Activated CD4-positive, alpha-beta T cell treated with anti-CD3 and anti-CD28 coated beads for 4 hours (primary cell): Measurements from ENCODE around the gene CARMIL3.
A peak's percentile ranks its signal among the peaks of the same experiment; 100 is the strongest.
"Not testable (repeated sequence)": the region's sequence is repeated elsewhere in the genome, so short reads cannot be mapped to it uniquely, and the experiment has no call there.

Experiments
- DNase-seq, 2 donors: peaks; one replicate each; pipeline ENCODE4 v3.0.0-alpha.2; 2020

Gene CARMIL3

DNA sequence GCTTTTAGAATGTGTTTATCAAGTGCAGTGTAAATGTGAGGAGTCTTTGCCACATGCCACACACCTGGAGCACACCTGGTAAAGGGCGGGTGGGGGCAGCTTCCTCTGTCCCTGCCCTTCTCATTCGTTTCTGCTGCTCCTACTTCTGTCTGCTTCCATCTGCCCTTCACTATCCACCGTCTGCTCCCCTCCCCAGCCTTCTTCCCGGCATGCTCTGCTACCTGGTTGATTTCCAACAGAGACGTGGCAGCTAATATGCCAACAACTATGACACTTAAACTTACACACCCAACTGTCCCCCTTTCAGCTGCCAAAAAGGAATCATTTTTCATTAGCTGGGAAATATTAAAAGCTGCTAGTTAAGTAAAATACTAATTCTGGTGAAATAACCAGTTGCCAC is 9.1 kb upstream of the CARMIL3 start:
- no peak for DNase-seq

DNA sequence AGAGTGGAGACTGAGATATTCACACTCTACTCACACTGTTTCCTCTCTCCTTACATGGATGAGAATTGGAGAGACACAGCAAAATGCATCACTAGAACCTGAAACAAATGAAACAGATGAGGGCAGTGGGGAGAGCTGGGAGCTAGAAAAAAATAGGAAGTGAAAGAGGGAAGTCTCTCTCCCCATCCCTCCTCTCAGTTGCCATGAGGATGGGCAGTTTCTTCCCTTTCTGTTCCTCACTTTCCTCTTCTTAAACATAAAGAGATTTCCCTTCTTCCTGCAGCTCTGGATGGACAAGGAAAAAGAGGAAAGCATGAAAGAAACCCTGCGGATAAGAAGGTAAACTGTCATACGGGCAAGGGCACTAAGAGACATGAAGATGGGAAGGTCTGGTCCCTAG is 2.8 kb upstream of the CARMIL3 start:
- DNase-seq: not testable (repeated sequence)

DNA sequence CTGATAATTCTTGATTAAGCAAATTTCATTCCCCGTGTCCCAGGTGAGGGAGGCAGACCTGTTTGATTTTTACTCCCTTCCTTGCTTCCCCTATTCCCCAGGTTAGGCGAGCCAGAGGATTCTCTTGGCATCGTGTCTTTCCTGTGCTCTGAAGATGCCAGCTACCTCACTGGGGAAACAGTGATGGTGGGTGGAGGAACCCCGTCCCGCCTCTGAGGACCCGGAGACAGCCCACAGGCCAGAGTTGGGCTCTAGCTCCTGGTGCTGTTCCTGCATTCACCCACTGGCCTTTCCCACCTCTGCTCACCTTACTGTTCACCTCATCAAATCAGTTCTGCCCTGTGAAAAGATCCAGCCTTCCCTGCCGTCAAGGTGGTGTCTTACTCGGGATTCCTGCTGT is 1.1 kb upstream of the CARMIL3 start:
- not testable (repeated sequence) for DNase-seq

DNA sequence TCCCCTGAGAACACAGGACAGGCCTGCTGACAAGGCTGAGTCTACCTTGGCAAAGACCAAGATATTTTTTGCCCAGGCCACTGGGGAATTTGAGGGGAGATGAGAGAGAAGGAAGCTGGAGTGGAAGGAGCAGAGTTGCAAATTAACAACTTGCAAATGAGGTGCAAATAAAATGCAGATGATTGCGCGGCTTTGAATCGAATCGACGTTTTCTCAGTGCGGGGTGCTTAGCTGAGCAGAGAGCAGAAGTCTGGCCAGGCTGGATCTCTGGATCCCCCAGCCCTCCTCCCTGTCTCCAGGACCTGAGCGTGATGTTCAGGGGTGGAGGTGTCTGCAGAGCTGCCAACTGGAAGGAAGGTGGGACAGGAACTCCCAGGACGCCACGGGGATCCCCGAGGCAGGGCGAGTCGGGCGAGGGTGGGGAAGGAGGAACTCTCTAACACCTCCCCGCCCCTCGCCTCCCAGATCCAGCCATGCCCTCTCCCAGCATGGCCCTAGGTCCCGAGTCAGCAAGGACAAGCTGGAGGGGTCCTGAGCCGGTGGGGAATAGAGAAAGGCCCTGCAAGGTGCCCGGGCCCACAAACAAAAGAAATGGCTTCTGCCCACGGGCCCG is 527 bp upstream of the CARMIL3 start:
- DNase-seq: peak in 1 of 2 donors; percentile 11

DNA sequence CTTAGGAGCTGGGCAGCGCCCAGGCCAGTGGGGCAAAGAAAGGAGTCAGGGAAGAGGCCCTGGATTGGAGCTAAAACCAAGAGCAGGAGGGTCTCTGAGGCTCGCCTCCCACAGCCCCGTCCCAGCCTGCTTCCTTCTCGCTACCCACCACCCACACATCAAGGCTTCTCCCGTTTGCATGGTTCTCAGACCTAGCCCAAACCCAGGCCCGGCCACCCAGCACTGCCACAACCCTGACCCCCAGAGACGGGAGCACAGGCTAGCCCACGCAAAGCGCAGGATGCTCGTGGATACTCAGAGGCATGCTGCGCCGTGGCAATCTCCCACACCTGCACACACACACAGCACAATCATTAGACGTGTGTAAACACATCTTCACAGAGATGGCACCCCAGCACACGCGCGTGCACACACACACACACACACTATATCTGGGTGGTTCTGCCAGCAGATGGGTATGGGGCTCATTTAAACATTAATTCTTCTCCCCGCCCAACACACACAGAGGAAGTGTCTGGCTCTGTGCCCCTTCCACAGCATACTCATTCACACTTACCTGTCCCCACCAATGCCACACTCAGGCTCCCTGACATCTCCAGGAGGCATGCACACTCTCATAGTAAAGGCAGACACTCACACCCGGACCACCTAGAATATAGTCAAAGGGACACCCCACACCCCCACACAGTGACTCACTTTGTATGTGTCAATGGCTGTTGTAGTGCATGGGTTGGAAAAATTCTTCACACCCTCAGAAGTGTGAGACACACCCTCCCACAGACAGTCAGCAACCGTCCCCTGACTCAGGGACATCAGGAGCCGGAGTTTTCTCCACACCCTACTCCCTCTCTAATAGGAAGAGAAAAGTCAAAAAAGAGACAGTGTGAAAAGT is 1.1 kb downstream of the CARMIL3 start:
- peak; percentile 66 to 70 for DNase-seq

DNA sequence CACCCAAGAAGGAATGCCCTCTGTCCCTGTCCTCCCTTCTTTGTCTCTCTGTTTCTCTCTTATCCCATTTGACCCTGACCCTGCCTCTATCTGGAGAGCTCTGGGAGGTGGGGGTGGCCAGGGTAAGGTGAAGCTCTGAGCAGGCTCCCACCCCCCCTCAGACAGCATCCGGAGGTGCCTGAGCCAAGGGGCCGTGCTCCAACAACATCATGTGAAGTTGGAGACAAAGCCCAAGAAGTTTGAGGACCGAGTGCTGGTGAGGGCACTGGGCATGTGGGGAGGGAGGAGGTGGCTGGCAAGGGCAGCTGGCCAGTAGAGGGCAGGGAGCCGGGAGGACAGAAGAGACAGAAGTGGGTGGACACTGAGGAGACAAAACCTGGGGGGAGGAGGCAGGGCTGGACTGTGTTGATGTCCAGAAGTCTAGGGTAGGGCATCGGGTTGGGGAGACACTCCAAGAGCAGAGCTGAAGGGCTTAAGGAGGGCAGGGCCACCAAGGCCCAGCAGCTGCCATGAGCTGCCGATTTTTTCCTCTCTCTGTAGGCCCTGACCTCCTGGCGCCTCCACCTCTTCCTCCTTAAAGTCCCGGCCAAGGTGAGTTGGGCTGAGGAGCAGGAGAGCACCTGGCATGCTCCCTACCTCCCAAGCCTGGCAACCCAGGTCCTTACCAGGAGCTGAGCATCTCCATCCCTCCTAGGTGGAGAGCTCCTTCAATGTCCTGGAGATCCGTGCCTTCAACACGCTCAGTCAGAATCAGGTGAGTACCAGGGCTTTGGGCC is 1.9 kb downstream of the CARMIL3 start:
- DNase-seq: no peak

DNA sequence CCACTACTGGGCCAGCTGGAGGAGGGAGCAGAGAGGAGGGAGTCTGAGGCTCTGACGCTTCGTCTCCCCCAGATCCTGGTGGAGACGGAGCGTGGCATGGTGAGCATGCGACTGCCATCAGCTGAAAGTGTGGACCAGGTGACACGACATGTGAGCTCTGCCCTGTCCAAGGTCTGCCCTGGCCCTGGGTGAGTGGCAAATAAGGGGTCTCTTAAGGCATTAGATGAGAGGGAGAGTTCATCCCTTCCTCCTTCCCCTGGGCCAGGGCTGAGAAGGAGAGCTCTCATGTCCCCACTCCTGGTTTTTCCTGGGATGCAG is 2.5 kb downstream of the CARMIL3 start:
- DNase-seq: no peak

DNA sequence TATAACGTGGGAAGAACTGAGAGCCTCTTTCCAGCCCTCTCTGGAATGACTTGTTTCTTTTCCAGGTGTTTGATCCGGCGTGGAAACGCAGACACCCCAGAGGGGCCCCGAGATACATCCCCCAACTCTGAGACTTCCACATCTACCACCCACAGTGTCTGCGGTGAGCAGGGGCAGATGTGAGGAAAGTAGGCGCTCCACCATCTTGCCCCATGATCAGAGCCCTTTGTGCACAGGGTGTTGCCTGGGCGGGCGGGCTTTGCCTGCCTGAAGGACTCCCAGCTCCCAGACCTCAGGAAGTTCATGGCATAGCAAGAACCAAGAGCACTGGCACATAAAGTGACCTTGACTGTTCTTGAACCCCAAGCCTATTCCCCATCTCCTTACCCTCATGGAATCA is 2.8 kb downstream of the CARMIL3 start:
- DNase-seq: no peak

DNA sequence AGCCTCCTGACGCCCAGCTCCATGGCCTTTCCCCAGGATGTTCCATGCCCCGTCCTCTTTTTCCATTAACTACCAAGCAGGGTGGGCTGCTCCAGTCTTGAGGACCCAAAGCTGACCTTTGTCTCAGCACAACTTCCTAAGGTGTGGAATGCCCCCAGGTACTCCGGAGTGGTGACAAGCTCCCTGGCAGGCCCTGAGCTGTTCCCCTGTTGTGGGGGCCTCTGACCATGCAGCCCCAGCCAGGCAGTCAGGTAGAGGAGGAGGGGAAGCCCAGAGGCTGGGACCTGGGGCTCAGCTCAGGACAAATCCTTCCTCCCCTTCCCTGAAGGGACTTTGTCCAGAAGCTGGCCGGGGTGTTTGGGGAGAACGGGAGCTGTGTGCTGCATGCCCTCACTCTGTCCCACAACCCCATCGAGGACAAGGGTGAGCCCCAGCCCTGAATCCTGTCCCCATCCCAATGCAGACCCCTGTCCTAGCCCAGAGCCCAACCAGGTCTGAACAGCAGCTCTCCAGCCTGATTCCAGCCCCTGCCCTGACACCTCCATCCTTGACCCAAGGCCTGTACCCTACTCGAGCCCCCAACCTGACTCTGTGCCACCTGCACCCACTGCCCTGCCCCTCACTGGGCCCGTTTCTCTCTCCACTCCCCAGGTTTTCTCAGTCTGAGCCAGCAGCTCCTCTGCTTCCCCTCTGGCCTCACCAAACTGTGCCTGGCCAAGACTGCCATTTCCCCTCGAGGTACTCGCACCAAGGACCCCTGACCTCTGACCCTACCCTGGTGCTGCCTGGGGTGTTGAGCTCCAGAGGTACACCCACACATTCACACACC is 4.4 kb downstream of the CARMIL3 start:
- no peak for DNase-seq

DNA sequence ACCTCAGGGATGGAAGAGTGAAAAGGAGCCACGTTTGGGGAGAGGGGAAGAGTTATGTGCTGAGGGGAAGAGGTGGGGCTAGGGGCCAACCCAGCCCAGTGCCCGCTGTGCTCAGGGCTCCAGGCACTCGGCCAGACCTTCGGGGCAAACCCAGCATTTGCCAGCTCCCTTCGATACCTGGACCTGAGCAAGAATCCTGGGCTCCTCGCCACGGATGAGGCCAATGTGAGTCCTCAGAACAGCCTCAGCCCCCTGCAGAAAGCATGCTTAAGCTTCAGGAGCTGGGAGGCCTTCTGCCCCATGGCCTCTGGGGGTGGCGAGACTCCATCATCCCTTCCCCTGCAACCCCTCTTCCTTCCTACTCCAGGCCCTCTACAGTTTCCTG is 5.0 kb downstream of the CARMIL3 start:
- no peak for DNase-seq

DNA sequence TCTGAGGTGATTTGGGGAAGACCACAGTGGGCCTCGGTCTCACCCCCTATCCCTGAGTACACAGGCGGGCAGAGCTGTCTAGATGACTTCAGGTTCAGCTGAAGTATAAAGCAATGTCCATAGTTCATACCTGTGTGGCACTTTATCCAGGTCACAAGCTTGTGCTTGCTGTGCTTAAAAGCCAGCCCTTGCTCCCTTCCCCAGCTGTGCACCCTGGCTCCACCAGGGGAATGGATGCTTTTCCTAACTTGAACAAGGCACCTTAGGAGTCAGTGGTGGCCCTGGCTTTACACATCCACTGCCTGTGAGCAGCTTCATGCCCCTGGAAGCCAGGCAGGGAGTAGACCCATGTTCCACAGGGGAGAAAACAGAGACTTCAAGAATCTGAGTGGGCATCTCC is 5.5 kb downstream of the CARMIL3 start:
- DNase-seq: no peak

DNA sequence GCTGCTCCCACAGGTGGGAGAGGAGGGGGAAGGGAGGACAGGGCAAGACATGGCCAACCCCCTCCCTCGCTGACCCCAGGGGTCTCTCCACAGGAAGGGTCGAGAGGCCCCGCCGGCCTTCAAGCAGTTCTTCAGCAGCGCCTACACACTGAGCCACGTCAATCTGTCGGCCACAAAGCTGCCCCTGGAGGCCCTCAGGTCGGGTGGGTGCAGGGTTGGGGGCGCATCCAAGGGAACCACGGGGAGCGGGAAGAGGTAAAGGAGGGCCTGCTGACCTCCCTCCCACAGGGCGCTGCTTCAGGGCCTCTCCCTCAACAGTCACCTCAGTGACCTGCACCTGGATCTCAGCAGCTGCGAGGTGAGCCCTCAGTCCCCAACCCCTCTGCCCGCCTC is 6.1 kb downstream of the CARMIL3 start:
- no peak for DNase-seq

DNA sequence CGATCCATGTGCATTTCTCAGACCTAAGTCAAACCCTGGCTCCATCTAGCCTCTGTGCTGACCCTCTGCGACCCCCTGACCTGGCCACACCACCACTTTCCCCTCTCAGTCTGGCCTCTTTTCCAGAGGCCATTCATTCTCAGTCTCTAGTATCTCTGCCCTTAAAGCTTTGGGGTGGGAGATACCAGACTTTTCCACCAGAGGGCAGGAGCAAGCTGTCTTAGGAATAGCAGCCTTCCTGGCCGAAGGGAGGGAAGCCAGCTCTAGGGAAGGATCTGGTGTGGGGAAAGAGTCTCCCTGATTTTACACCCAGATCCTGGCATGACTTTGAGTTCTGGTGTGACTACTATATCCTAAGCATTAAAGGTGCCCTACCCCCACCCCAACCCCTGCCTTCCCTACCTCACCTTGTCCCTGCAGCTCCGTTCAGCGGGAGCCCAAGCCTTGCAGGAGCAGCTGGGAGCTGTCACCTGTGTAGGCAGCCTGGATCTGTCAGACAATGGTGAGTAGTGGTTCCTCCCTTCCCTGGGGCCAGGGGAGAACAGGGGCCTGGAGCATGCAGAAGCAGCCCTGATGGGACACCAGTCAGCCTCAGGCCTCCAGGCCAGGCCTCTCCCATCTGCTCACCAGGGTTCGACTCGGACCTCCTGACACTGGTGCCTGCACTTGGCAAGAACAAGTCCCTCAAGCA is 6.6 kb downstream of the CARMIL3 start:
- peak in 1 of 2 donors; percentile 66 for DNase-seq

DNA sequence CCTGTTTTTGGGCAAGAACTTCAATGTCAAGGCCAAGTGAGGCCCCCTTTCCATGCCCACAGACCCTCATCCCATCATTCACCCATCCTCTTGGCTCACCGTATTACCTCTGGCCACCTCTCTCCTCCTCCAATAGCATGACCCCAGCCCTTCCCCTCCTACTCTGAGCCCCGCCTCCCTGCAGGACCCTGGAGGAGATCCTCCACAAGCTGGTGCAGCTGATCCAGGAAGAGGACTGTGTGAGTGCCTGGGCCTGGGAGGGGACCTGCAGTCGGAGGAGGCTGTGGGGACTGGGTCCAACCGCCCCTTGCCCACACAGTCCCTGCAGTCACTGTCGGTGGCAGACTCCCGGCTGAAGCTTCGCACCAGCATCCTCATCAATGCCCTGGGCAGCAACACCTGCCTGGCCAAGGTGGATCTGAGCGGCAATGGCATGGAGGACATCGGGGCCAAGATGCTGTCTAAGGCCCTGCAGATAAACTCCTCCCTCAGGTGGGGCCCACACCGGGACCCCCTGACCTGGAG is 7.2 kb downstream of the CARMIL3 start:
- DNase-seq: no peak

DNA sequence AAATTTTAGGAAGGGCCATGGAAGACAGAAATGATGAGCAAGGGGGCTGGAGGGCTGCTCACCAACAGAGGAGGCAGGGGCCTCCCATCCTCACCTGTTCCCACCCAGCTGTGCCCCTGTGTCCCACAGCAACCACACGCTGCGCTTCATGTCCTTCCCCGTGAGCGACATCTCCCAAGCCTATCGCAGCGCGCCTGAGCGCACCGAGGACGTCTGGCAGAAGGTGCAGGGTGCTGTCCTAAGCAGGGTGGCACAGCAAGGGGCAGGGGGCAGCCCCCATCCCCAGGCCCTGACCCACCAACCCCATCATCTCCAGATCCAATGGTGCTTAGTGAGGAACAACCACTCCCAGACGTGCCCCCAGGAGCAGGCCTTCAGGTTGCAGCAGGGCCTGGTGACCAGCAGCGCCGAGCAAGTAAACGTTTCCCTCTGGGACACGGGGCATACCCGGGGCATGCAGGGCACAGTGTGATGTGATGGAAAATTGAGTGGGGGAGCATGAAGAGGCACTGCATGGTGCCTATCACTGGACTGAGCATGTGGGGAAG is 8.1 kb downstream of the CARMIL3 start:
- DNase-seq: no peak

DNA sequence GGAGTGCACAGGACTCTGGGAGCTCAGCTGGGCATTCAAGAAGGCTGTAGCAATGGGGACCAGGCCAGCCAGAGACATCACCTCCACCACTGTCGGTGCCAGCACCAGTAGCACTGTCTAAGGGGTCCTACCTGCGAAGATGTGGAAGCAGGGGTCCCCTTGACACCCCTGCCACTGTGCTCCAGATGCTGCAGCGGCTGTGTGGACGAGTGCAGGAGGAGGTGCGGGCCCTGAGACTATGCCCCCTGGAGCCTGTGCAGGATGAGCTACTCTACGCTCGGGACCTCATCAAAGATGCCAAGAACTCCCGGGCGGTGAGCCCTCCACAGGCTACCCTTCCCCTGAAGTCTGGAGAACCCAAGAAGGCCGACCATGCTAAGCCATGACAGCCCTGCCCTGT is 8.6 kb downstream of the CARMIL3 start:
- DNase-seq: no peak

DNA sequence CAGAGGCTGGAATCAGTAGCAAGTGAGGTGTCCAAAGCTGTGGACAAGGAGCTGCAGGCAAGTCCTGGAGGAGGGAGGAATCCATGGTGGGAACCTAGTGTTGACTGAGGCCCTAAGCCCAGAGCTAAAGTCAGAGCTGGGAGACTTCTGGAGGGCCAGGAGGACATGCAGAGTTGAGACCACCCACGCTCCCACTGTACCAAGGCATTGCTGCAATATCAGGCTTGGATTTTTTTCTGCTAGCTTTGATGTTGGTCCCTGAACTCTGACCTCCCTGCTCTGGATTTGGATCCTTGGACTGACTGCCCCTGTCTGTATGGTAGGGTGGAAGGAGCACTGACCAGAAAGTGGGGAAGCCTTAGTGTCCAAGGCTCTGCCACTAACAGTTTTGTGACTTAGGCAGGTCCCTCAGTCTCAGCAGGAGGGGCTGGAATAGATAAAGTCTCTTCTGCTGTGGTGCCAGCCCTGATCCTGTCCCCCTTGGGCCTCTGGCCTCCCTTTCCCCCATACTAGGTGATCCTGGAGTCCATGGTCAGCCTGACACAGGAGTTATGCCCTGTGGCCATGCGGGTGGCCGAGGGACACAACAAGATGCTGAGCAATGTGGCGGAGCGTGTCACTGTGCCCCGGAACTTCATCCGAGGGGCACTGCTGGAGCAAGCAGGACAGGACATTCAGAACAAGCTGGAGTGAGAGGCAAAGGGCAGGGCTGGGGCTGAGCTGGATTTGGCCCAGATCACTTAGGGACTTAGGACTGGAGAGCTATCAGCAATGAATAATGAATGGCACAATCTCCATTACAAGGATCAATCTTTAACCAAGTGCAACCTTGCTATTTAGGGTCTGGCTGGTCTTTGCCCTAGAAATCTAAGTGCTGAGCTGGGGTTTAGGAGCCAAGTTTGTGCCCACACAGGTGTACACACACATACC is 9.4 kb downstream of the CARMIL3 start:
- no peak for DNase-seq

DNA sequence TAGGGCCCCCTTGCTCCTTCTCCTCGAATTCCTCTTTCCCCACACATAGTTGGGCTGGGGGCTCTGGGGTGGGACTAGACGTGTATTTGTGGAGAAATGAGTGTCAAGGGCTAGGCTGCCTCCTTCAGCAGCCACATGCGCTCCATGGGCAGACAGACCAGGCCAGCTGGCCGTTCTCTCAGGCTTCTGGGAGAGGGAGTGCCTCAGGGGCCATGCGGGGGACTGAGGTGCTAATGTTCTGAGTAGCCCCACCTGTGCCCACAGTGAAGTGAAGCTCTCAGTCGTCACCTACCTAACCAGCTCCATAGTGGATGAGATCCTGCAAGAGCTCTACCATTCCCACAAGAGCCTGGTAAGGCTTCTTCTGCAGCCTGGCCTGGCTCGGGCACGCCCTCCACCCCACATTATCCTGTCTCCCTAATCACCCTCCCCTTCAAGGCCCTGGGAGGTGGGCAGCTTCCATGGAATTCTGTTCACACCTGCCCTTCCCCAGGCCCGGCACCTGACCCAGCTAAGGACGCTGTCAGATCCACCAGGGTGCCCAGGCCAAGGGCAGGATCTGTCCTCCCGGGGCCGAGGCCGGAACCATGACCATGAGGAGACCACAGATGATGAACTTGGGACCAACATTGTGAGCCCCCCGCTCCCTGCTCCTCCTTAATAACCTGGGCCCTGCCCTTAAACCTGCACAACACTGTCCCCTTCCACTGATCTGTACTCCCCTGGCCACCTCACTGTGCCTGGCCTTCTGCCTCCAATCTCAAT is 10.6 kb downstream of the CARMIL3 start:
- DNase-seq: no peak

DNA sequence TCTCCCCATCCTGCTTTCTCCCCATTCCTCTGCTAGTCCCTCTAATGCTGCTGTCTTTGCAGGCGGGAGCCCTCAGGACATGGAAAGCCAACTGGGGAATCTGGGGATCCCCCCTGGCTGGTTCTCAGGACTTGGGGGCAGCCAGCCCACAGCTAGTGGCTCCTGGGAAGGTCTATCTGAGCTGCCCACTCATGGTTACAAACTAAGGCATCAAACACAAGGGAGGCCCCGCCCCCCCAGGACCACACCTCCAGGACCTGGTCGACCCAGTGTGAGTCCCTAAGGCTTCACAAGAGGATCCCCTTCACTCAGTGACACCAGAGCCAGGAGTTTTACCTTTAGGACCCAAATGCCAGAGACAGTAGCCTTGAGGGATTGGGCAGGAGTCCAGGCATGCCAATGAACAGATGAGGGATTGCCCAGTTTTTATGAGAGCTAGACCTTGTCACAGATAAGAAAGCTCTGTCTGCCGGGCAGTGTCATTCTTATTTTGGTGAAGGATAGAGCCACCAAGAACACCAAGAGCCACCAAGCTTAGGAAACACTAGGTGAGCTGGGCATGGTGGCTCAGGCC is 11.5 kb downstream of the CARMIL3 start:
- DNase-seq: no peak
